Measurements from ENCODE around the gene ST7.

DNA sequence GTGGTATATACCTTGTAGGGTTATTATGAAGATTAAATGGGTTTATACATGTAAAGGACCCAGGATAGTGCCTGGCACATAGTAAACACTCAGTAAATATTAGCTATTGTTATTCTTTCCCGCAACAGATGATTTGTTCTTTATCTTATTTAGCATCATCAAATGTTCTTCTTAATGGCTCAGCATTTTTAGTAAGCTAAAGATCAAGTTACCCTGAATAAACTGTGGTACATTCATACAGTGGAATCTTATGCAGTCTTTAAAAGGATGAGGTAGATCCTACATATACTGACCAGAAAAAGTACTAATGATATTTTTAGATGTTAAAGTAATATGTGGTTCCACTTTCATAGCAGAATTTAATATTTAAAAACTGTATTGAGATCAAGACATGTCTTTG is 65.4 kb downstream of the ST7 start:
- TF ChIP-seq CTCF (IDR thresholded peaks at IDR 0.05) (no peak), EZH2 (IDR thresholded peaks at IDR 0.05; ENCODE audit: borderline replicate concordance, insufficient read depth, low read depth, low read length, poor library complexity, severe bottlenecking) (no peak)
